Mesothelial cell of epicardium (in vitro differentiated cells): ENCODE measurements around the gene PTPDC1. TPM values are rescaled to one million over a fixed set of nuclear protein-coding genes. Genes with fewer than 3 reads are reported as not detected.
A peak's percentile ranks its signal among the peaks of the same experiment; 100 is the strongest.

ENCODE experiments used
- DNase-seq, 2 experiments: peaks; one replicate each; pipeline ENCODE4 v3.0.0; 2021; ENCODE audit warnings: low spot score in 2 of 2; ENCODE audit not compliant: unreplicated experiment in 2 of 2
- H3K27ac Mint-ChIP-seq: 2 replicates; pipeline ENCODE4 v1.8.0; 2021; ENCODE audit warnings: mixed read lengths
- H3K27me3 Mint-ChIP-seq: 2 replicates; pipeline ENCODE4 v1.8.0; 2021; ENCODE audit warnings: low read depth, mixed read lengths
- H3K36me3 Mint-ChIP-seq: 2 replicates; pipeline ENCODE4 v1.8.0; 2021; ENCODE audit warnings: mixed read lengths
- H3K4me1 Mint-ChIP-seq: 2 replicates; pipeline ENCODE4 v1.8.0; 2021; ENCODE audit warnings: mixed read lengths
- H3K4me3 Mint-ChIP-seq: 2 replicates; pipeline ENCODE4 v1.8.0; 2021; ENCODE audit warnings: mild to moderate bottlenecking, moderate library complexity, mixed read lengths
- H3K9me3 Mint-ChIP-seq: 2 replicates; pipeline ENCODE4 v1.8.0; 2021; ENCODE audit warnings: mixed read lengths
- total RNA-seq: library from RNA; stranded (reverse); gene quantifications from 3 replicates; pipeline ENCODE4 v1.2.1, GENCODE V29; 2021
- TF ChIP-seq, protein P1 (sequence below): fragments of 200-600 bp; sonication (generic); IDR thresholded peaks from one replicate; pipeline ENCODE4 v1.5.0; 2021; ENCODE audit warnings: antibody characterized with exemption; ENCODE audit not compliant: unreplicated experiment

The PTPDC1 gene
- total RNA-seq, 1 donor from 2014 or later: 13.7 TPM

DNA sequence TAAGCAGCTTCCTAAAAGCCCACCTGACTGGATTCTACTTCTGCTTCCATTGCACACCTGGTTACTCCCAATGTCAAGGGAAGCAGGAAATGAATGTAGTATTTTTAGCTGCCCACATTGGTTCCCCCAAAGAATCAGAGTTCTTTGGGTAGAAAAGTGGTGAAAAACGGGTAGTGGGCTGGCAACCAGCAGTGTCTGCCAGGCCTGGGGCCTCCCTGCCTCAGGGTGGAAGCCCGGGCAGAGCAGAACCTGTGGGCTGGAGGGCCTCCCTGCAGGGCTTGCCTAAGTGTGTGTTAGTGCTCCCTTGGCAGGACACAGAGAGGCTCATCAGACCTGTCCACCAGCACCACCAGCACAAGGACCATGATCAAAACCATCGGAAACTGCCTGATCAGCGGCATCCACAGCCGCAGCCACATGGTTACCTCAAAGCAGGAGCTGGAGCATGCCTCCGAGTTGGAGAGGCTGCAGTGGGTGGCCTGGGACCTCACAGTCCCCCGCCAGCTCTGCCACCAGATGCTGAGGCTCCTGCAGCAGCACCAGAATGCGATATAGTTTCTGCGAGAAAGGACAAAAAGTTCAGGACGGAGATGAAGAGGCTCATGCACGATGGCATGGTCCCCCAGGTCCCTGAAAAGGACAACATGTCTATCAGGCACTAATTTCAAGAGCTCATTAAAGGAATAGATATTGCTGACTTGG lies 72.2 kb downstream of the PTPDC1 start:
- no peak for DNase-seq
- Mint-ChIP-seq H3K4me1 (peaks cover 34% of the 10 kb centered on the region), H3K36me3 (no peaks in the 10 kb centered on the region), H3K9me3 (peaks cover 7% of the 10 kb centered on the region), H3K27ac (peak overlapping the region; percentile 91), H3K27me3 (no peaks in the 10 kb centered on the region), H3K4me3 (no peak overlapping the region)
- TF ChIP-seq, protein P1, sequence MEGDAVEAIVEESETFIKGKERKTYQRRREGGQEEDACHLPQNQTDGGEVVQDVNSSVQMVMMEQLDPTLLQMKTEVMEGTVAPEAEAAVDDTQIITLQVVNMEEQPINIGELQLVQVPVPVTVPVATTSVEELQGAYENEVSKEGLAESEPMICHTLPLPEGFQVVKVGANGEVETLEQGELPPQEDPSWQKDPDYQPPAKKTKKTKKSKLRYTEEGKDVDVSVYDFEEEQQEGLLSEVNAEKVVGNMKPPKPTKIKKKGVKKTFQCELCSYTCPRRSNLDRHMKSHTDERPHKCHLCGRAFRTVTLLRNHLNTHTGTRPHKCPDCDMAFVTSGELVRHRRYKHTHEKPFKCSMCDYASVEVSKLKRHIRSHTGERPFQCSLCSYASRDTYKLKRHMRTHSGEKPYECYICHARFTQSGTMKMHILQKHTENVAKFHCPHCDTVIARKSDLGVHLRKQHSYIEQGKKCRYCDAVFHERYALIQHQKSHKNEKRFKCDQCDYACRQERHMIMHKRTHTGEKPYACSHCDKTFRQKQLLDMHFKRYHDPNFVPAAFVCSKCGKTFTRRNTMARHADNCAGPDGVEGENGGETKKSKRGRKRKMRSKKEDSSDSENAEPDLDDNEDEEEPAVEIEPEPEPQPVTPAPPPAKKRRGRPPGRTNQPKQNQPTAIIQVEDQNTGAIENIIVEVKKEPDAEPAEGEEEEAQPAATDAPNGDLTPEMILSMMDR: no peak

DNA sequence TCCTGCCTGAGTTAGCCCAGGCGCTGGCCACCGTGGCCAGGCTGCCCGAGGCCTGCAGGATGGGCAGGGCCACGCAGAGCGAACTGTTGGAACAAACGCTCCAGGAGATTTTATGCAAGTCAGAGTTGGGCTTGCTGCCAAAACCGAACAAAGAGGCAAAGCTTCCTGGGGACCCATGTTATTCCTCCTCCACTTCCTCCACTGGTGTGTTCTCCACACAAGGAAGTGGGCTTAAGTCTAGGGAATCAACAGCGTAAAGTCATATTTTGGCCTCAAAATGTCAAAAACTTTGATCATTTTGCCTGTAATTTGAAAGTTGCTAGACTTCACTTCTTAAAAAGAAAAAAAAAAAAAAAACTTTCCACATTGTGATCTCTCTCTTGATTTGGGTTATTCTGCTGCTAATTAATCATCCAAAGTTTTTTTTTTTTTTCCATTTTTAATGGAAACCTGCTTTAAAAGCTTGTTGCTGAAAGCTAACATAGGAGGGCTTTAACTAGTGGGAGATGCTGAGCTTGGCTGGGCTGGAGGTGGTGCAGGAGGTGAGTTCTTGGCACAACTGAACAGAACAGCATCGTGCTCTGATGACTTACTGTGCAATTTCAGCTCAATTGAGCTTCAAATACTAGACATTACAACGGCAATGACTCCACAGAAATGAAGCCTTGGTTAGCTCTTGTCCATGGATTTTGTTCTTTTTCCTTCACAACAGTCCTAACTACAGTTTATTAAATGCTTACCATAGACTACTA lies 73.0 kb downstream of the PTPDC1 start:
- Mint-ChIP-seq H3K9me3 (peaks cover 7% of the 10 kb centered on the region), H3K4me3 (no peak overlapping the region), H3K27ac (peak overlapping the region; percentile 91), H3K4me1 (peaks cover 32% of the 10 kb centered on the region), H3K27me3 (no peaks in the 10 kb centered on the region), H3K36me3 (no peaks in the 10 kb centered on the region)
- TF ChIP-seq, protein P1: no peak
- DNase-seq: peak in 1 of 2 experiments; percentile 59

Other genes with a start within 250 kb of the PTPDC1 start
- gene BARX1, start 129.1 kb upstream of the PTPDC1 start, total RNA-seq: 0.16 TPM in 1 of 3 replicates, not detected in the others
- gene ZNF169, start 174.8 kb downstream of the PTPDC1 start, total RNA-seq: 9.6 to 10.5 TPM (median 9.8 TPM) in 3 replicates
- 0.27 to 0.38 TPM (median 0.31 TPM) in 3 replicates for gene NUTM2F, start 244.2 kb downstream of the PTPDC1 start, total RNA-seq